ENCODE data around the gene MUCL3.

- TF ChIP-seq, protein P1, sequence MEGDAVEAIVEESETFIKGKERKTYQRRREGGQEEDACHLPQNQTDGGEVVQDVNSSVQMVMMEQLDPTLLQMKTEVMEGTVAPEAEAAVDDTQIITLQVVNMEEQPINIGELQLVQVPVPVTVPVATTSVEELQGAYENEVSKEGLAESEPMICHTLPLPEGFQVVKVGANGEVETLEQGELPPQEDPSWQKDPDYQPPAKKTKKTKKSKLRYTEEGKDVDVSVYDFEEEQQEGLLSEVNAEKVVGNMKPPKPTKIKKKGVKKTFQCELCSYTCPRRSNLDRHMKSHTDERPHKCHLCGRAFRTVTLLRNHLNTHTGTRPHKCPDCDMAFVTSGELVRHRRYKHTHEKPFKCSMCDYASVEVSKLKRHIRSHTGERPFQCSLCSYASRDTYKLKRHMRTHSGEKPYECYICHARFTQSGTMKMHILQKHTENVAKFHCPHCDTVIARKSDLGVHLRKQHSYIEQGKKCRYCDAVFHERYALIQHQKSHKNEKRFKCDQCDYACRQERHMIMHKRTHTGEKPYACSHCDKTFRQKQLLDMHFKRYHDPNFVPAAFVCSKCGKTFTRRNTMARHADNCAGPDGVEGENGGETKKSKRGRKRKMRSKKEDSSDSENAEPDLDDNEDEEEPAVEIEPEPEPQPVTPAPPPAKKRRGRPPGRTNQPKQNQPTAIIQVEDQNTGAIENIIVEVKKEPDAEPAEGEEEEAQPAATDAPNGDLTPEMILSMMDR (IDR thresholded peaks at IDR 0.05; ENCODE audit: insufficient read depth, low read length) = no peak
- TF ChIP-seq GABPA (IDR thresholded peaks at IDR 0.05; ENCODE audit: low read depth) (no peak), POLR2AphosphoS5 (IDR thresholded peaks at IDR 0.05; ENCODE audit: low read depth) (no peak), SPI1 (IDR thresholded peaks at IDR 0.05; ENCODE audit: borderline replicate concordance, low read depth) (no peak)
Observed at GRCh38 chr6:30962716-30963115, 21.9 kb downstream of the MUCL3 start.

Data from HL-60 (cell line).